GM12892 (cell line): ENCODE data around the gene TRPM7. TPM values are rescaled to one million over a fixed set of nuclear protein-coding genes. Genes with fewer than 3 reads are reported as not detected.
A peak's percentile ranks its signal among the peaks of the same experiment; 100 is the strongest.
"Not testable (repeated sequence)": the region's sequence is repeated elsewhere in the genome, so short reads cannot be mapped to it uniquely, and the experiment has no call there.

Experiments
- DNase-seq: peaks from one replicate; pipeline ENCODE4 v3.0.0; 2011; ENCODE audit not compliant: insufficient read length
- FAIRE-seq: peaks from 2 replicates; lab custom pipeline; 2011; peaks lifted over from hg19 to GRCh38; lab: Jason Lieb, UNC
- POLR2A ChIP-seq: IDR thresholded peaks from 2 replicates; pipeline ENCODE4 v1.6.1; 2011; ENCODE audit warnings: low read depth, low read length, control low read depth
- POLR2AphosphoS5 ChIP-seq: IDR thresholded peaks from 2 replicates; pipeline ENCODE4 v1.6.1; 2011; ENCODE audit warnings: low read depth, low read length, control low read depth
- TAF1 ChIP-seq: IDR thresholded peaks from 2 replicates; pipeline ENCODE4 v1.6.1; 2011; ENCODE audit warnings: low read depth, mild to moderate bottlenecking, control low read depth, low read length, borderline replicate concordance
- polyA plus RNA-seq: library from polyadenylated mRNA; unstranded; fragments of >200 nt; gene quantifications from one replicate; pipeline ENCODE4 v1.2.1, GENCODE V29; 2012; ENCODE audit warnings: missing spikeins, inconsistent platforms; ENCODE audit not compliant: missing spikeins

The TRPM7 gene, protein sequence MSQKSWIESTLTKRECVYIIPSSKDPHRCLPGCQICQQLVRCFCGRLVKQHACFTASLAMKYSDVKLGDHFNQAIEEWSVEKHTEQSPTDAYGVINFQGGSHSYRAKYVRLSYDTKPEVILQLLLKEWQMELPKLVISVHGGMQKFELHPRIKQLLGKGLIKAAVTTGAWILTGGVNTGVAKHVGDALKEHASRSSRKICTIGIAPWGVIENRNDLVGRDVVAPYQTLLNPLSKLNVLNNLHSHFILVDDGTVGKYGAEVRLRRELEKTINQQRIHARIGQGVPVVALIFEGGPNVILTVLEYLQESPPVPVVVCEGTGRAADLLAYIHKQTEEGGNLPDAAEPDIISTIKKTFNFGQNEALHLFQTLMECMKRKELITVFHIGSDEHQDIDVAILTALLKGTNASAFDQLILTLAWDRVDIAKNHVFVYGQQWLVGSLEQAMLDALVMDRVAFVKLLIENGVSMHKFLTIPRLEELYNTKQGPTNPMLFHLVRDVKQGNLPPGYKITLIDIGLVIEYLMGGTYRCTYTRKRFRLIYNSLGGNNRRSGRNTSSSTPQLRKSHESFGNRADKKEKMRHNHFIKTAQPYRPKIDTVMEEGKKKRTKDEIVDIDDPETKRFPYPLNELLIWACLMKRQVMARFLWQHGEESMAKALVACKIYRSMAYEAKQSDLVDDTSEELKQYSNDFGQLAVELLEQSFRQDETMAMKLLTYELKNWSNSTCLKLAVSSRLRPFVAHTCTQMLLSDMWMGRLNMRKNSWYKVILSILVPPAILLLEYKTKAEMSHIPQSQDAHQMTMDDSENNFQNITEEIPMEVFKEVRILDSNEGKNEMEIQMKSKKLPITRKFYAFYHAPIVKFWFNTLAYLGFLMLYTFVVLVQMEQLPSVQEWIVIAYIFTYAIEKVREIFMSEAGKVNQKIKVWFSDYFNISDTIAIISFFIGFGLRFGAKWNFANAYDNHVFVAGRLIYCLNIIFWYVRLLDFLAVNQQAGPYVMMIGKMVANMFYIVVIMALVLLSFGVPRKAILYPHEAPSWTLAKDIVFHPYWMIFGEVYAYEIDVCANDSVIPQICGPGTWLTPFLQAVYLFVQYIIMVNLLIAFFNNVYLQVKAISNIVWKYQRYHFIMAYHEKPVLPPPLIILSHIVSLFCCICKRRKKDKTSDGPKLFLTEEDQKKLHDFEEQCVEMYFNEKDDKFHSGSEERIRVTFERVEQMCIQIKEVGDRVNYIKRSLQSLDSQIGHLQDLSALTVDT (N-terminal part only)
- 28.4 TPM for polyA plus RNA-seq

DNA sequence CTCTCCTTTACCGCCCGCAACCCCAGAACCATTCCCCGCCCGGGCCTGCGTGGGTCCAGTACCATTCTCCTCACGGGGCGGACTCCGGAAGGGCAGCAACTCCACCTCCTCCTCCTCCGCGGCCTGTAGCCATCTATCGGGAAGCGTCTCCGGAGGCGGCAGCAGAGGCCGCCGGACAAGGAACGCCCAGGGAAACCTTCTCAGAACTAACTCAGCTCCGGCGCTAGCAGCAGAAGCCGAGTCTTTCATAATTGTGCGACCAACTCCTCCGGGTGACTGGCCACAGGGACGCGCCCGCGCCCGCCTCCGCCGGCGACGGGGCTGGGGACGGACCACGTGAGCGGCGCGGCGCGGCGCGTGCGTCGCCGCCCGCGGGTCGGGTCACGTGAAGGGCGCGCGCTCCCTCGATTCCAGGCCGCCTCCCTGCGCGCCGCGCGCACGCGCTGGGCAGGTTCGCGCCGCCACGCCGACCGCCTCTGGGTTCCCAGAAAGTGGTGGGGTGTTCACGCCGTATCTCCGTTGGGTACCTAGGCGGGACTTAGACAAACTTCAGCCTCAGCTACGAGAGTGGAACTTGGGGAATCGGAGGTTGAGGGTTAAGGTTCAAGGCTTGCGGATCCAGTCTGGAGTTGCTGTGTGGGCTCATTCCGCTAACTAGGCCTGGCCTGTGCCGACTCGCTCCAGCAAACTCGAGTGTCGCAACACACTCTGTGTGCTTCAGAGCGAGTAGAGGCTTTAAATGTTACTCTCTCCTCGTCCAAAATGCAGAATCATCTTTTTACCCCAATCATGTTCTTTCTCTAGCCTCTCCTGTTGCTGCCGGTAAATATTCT, at the start of gene TRPM7:
TSS of gene TRPM7 (minus strand) at position 329 of the 833 bp plus-strand sequence. CDS start at position 65, 264 bp downstream.
- DNase-seq: peak; percentile 74
- peak; percentile 95 for FAIRE-seq
- TF ChIP-seq POLR2A (peak; percentile 84), TAF1 (peak; percentile 47; the same call in 1 of the 2 replicates), POLR2AphosphoS5 (peak; percentile 86; the same call in 1 of the 2 replicates)

DNA sequence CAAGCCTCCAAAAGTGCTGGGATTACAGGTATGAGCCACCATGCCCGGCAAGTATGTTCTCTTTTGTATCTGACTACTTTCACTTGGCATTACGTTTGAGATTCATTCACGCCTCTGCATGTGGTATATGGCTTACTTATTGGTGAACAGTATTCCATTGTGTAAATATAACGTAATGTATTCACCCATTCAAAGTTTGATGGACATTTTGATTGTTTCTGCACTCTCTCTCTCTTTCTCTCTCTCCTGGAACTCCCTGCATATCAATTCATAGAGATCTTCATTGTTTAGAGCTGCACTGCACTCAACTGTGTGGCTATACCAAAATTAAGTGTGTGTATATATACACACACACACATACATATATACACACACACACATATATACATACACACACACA, 48.6 kb upstream of the TRPM7 start:
- DNase-seq (no peak), FAIRE-seq (no peak)
- TF ChIP-seq POLR2A: no peak
- TF ChIP-seq TAF1: no peak
- TF ChIP-seq POLR2AphosphoS5: no peak

DNA sequence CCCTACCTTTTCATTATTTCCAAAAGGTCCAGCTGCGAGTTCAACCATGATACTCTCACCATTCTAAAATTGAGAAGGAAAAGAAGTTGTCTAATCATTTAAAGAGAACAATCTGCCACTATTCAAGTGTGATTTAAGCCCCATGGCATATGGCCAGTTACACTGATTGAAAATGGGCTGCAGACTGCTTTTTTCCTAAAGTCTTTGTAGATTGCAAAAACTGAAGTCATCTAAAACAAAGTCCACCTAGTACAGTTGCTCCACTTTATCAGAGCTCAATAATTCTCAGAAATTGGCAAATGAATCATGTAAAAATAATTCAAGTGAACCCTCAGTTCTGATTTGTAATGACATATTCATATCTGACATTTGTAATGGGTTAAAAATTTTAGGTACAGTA, 39.7 kb upstream of the TRPM7 start:
- TF ChIP-seq POLR2AphosphoS5 (no peak), POLR2A (no peak), TAF1 (no peak)
- DNase-seq: no peak
- no peak for FAIRE-seq

DNA sequence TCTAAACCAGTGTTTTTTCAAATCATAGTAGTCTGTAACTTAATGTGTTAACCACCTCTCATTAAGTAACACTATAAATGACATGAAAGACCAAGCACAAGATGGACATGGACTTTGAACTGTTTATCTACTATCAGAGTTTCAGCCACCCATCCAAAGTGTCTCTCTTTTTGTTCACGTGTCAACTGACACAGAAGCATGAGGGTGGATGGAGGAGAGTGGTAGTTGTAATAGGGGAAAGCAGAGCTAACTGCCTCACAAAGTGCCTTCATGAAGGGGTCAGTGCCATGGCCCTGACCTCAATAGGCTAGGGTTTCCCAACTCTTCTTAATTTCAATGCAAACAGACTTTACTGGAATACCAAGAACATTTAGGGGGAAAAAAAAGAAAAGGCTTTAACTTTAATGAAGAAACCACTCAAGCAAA, 32.1 kb upstream of the TRPM7 start:
- no peak for TF ChIP-seq POLR2A
- no peak for TF ChIP-seq TAF1
- no peak for TF ChIP-seq POLR2AphosphoS5
- DNase-seq (no peak), FAIRE-seq (no peak)

DNA sequence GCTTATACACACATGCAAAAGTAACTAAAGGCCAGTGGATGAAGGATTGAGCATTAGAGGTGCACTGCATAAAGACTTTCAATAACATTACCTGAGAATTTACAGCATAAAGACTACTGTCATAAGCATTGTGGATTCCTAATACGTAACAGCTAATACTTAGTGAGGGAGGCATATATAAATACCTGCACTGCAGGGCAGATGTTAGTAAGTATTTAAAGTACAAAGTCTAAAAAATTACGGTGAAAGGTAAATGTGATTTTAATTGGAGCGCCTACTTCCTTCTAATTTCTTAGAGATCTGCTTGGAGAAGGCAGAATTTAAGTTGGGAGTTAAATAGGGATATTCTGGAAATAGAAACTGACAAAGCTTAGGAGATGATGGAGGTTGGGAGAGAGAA, 25.4 kb upstream of the TRPM7 start:
- DNase-seq: no peak
- TF ChIP-seq POLR2AphosphoS5: no peak
- no peak for TF ChIP-seq TAF1
- TF ChIP-seq POLR2A: no peak
- no peak for FAIRE-seq

DNA sequence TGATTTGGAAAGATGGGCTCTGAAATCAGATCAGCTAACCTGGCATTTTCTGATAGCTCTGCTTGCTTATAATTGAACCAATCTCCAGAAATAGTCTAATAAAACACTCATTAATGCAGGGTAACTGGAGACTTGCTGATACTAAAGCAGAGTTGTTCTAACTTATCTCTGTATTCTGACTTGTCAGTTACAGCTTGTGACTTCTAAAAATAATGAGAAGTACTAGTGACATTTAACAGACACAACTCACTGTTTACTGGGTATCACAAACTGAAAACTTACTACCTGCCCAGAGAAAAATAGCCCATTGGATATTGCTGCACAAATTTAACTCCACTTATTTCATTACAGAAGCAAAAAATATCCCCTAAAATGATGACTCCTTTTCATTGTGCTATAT, 24.0 kb upstream of the TRPM7 start:
- DNase-seq: no peak
- FAIRE-seq: peak; percentile 51
- TF ChIP-seq TAF1 (no peak), POLR2AphosphoS5 (no peak), POLR2A (no peak)

DNA sequence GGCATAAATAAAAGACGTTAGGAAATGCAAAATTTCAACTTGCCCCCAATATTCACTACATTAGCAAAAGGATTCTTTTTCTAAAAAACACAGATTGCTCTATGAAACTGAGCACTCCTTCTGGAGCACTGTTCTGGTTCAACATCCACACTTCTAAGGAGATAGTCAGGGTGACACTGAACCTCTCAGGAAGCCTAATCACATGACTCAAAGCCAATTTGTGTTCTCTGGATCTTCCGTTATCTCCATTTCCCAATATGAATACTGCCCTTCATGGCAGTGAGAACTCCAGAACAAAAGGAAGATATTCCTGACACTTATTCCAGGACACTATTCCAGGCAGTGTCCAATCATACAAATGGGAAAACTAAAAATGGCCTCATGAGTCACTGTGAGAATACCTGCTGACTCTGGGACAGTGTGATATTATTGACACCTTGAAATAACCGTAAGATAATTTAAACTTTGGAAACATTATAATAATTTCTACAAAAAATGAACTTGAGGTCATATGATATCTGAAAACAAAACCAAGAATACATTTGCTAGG, 21.4 kb upstream of the TRPM7 start:
- FAIRE-seq (no peak), DNase-seq (no peak)
- no peak for TF ChIP-seq POLR2AphosphoS5
- TF ChIP-seq POLR2A: no peak
- TF ChIP-seq TAF1: no peak

DNA sequence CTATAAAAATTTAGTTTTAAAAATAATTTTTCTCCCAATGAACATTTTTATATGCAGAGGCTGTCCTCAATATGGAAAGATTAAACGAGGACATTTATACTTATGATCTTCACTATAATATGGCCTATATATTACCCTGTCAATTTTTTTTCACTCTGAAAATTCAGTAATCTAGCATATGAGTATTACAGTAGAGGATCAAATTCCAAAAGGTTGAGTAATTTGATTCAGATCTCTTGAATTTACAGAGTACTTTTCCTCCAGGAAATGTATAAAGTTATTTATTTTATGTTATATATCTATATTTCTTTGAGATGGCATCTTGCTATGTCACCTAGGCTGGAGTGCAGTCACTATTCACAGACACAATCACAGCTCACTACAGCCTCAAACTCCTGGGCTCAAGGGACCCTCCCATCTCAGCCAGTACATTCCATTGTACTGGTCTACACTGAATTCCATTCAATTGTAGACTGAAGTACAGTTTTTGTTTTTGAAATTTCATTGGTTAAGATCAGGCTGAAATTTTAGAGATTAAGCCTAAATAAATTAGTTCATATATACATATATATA, 16.3 kb upstream of the TRPM7 start:
- TF ChIP-seq TAF1: no peak
- TF ChIP-seq POLR2AphosphoS5: no peak
- no peak for TF ChIP-seq POLR2A
- FAIRE-seq (no peak), DNase-seq (no peak)

DNA sequence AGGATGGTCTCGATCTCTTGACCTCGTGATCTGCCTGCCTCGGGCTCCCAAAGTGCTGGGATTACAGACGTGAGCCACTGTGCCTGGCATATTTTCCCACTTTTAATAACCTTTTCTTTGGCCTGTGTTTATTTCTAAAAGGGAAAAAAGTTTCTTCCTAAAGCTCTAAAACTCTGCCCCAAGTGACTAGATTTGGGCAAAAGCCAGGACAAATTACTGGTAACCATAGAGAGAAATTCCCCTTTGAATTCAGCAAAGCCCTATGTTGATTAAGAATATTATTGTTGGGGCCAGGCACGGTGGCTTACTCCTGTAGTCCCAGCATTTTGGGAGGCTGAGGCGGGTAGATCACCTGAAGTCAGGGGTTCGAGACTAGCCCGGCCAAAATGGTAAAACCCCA, 11.5 kb upstream of the TRPM7 start:
- FAIRE-seq: no peak
- no peak for DNase-seq
- TF ChIP-seq POLR2A (no peak), POLR2AphosphoS5 (no peak), TAF1 (no peak)

DNA sequence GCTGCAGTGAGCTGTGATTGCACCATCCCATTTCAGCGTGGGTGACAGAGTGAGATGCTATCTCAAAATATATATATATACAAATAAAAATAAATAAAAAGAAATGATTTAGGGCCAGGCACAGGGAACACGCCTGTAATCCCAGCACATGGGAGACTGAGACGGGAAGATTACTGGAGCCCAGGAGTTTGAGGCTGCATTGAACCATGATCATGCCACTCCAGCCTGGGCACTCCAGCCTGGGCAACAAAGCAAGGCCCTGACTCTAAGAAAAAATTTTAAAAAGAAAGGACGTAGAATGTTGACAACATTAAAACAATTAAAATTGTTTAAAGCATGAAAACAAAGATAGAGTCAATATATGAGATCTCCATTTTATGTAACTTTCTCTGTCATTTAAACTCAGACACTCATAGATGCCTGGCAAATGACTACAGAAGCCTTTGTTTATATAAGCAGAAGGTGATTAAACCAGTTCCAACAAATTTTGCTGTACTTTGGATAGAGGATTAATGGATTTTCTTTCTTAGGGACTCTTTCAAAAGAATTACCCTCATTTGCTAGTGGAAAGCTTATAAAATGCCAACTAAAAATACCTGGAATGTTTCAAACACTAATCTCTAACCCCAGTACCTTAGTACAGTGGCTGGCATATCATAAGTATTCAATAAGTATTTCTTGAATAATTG, 10.7 kb upstream of the TRPM7 start:
- TF ChIP-seq POLR2AphosphoS5 (no peak), POLR2A (no peak), TAF1 (no peak)
- FAIRE-seq (no peak), DNase-seq (no peak)

DNA sequence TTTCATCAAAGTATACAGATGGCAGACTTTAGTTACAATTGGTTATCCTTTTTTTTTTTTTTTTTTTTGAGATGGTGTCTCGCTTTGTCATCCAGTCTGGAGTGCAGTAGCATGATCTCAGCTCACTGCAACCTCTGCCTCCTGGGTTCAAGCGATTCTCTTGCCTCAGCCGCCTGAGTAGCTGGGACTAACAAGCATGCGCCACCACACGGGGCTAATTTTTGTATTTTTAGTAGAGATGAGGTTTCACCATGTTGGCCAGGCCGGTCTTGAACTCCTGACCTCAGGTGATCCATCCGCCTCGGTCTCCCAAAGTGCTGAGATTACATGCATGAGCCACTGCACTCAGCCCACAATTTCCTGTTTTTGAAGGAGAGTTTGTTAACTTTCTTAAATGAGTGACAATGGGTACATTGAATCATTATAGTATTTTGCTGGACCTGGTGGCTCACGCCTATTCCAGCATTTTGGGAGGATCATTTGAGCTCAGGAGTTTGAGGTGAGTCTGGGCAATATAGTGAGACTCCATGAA, 8.1 kb upstream of the TRPM7 start:
- FAIRE-seq, DNase-seq: not testable (repeated sequence)
